Vagina (tissue), 2 donors: Measurements from ENCODE around the gene PPP2R3B.
"Not testable (repeated sequence)": the region's sequence is repeated elsewhere in the genome, so short reads cannot be mapped to it uniquely, and the experiment has no call there.

Source experiments
- CTCF ChIP-seq, 3 experiments: fragments of 450-650 bp in 2 of 3; fragments of 200-600 bp in 1 of 3; sonication (generic) in 1 of 3; IDR thresholded peaks; one replicate each; pipeline ENCODE4 v1.5.1; 2017 to 2019; ENCODE audit warnings: antibody characterized with exemption in 3 of 3, mild to moderate bottlenecking in 2 of 3, moderate library complexity in 2 of 3
- POLR2A ChIP-seq, 2 donors: fragments of 450-650 bp; IDR thresholded peaks; one replicate each; pipeline ENCODE4 v1.6.1; 2017; ENCODE audit warnings: antibody characterized with exemption in 2 of 2, mild to moderate bottlenecking in 2 of 2, moderate library complexity in 2 of 2
- POLR2AphosphoS5 ChIP-seq, 2 donors: sonication (generic); formaldehyde crosslinking; IDR thresholded peaks; one replicate each; pipeline ENCODE4 v1.9.0; 2017; ENCODE audit warnings: antibody characterized with exemption in 2 of 2, mild to moderate bottlenecking in 2 of 2, low read depth in 1 of 2; ENCODE audit not compliant: insufficient read depth in 1 of 2

- not testable (repeated sequence) for TF ChIP-seq POLR2A (IDR thresholded peaks at IDR 0.05); POLR2AphosphoS5 (IDR thresholded peaks at IDR 0.05; ENCODE audit: insufficient read depth in 1 of 2, low read depth in 1 of 2); CTCF (IDR thresholded peaks at IDR 0.05)
These were observed 10.5 kb downstream of the PPP2R3B start for GRCh38 chrX:376206-376605.
